ENCODE data around the gene MAB21L1. TPM values are rescaled to one million over a fixed set of nuclear protein-coding genes. Genes with fewer than 3 reads are reported as not detected.

MAB21L1 gene
- total and polyA plus RNA-seq, 3 donors from 2014 or later: 0.09 TPM; not detected in 2

- no peaks in the 10 kb centered on the region for H3K9me3 ChIP-seq
- intact Hi-C loops (cut with DNase I; ENCODE audit: low total_unique reads): no loop called here
- no peaks in the 10 kb centered on the region for H3K36me3 ChIP-seq (ENCODE audit: low read depth, missing control alignments)
- no peaks in the 10 kb centered on the region for H3K4me1 ChIP-seq
- no peak for DNase-seq
- 67 to 80% methylated on average over 2 of the region's 2 CpGs for WGBS, 2 donors
- no peak overlapping the region for H3K4me3 ChIP-seq
- TF ChIP-seq CTCF (IDR thresholded peaks at IDR 0.05): no peak
- TF ChIP-seq POLR2A (IDR thresholded peaks at IDR 0.05): no peak
- no peaks in the 10 kb centered on the region for H3K27me3 ChIP-seq
- H3K27ac ChIP-seq: no peak overlapping the region
Measured at GRCh38 chr13:35481777-35482176, 5.3 kb upstream of the MAB21L1 start.

GRCh38 chr13:35480346-35480745 lies 3.9 kb upstream of the MAB21L1 start:
- TF ChIP-seq CTCF (IDR thresholded peaks at IDR 0.05): no peak
- TF ChIP-seq POLR2A (IDR thresholded peaks at IDR 0.05): no peak
- 87% methylated on average over 2 of the region's 2 CpGs for WGBS, 2 donors
- no peaks in the 10 kb centered on the region for H3K9me3 ChIP-seq
- no peak for DNase-seq
- H3K4me3 ChIP-seq: no peak overlapping the region
- no peak overlapping the region for H3K27ac ChIP-seq
- no peaks in the 10 kb centered on the region for H3K27me3 ChIP-seq
- intact Hi-C loops (cut with DNase I; ENCODE audit: low total_unique reads): no loop called here
- no peaks in the 10 kb centered on the region for H3K4me1 ChIP-seq
- no peaks in the 10 kb centered on the region for H3K36me3 ChIP-seq (ENCODE audit: low read depth, missing control alignments)

- no peak for TF ChIP-seq POLR2A (IDR thresholded peaks at IDR 0.05)
- TF ChIP-seq CTCF (IDR thresholded peaks at IDR 0.05): no peak
- Histone ChIP-seq H3K27ac (no peak overlapping the region), H3K9me3 (no peaks in the 10 kb centered on the region), H3K27me3 (no peaks in the 10 kb centered on the region), H3K4me3 (no peak overlapping the region), H3K4me1 (no peaks in the 10 kb centered on the region), H3K36me3 (ENCODE audit: low read depth, missing control alignments) (no peaks in the 10 kb centered on the region)
- WGBS, 2 donors: 63 to 76% methylated on average over 1 of the region's 1 CpG
- no peak for DNase-seq
- intact Hi-C loops (cut with DNase I; ENCODE audit: low total_unique reads): no loop called here
Measured at GRCh38 chr13:35479706-35480105, 3.2 kb upstream of the MAB21L1 start.

- Histone ChIP-seq H3K36me3 (ENCODE audit: low read depth, missing control alignments) (no peaks in the 10 kb centered on the region), H3K9me3 (no peaks in the 10 kb centered on the region), H3K4me3 (no peak overlapping the region), H3K4me1 (no peaks in the 10 kb centered on the region), H3K27me3 (no peaks in the 10 kb centered on the region), H3K27ac (no peak overlapping the region)
- WGBS, 2 donors: 66 to 71% methylated on average over 14 of the region's 14 CpGs
- TF ChIP-seq CTCF (IDR thresholded peaks at IDR 0.05) (no peak), POLR2A (IDR thresholded peaks at IDR 0.05) (no peak)
- no peak for DNase-seq
- intact Hi-C loops (cut with DNase I; ENCODE audit: low total_unique reads): no loop called here
Measured at GRCh38 chr13:35479038-35479492, 2.6 kb upstream of the MAB21L1 start.

- TF ChIP-seq POLR2A (IDR thresholded peaks at IDR 0.05) (no peak), CTCF (IDR thresholded peaks at IDR 0.05) (no peak)
- 56 to 57% methylated on average over 39 to 50 of the region's 51 CpGs for WGBS, 2 donors
- no peaks in the 10 kb centered on the region for H3K9me3 ChIP-seq
- no peak overlapping the region for H3K27ac ChIP-seq
- H3K4me3 ChIP-seq: no peak overlapping the region
- no peaks in the 10 kb centered on the region for H3K4me1 ChIP-seq
- no peaks in the 10 kb centered on the region for H3K27me3 ChIP-seq
- DNase-seq: no peak
- H3K36me3 ChIP-seq (ENCODE audit: low read depth, missing control alignments): no peaks in the 10 kb centered on the region
- intact Hi-C loops (cut with DNase I; ENCODE audit: low total_unique reads): no loop called here
Measured at GRCh38 chr13:35478271-35479037, 2.0 kb upstream of the MAB21L1 start.
